Kidney epithelial cell (primary cell): ENCODE results near the gene TULP3. TPM values are rescaled to one million over a fixed set of nuclear protein-coding genes. Genes with fewer than 3 reads are reported as not detected.

ENCODE experiments used
- DNase-seq: peaks from one replicate; pipeline ENCODE4 v3.0.0-alpha.2; 2010; ENCODE audit warnings: low read depth
- H3K27me3 ChIP-seq: 2 replicates; pipeline ENCODE4 v1.6.0; 2011; ENCODE audit warnings: low read length; ENCODE audit not compliant: control insufficient read depth, insufficient read depth
- H3K36me3 ChIP-seq: 2 replicates; pipeline ENCODE4 v1.5.1; 2011; ENCODE audit warnings: low read length; ENCODE audit not compliant: control insufficient read depth, insufficient read depth
- H3K4me3 ChIP-seq: 2 replicates; pipeline ENCODE4 v1.5.1; 2011; ENCODE audit warnings: low read depth, mild to moderate bottlenecking, control low read depth, low read length
- CTCF ChIP-seq: IDR thresholded peaks from 2 replicates; pipeline ENCODE4 v1.5.1; 2011; ENCODE audit warnings: mild to moderate bottlenecking, moderate library complexity, low read length, control low read depth, inconsistent platforms; ENCODE audit not compliant: insufficient read depth, poor library complexity, severe bottlenecking
- total RNA-seq: library from RNA; depleted of rRNA; stranded (reverse); fragments of >200 nt; gene quantifications from 2 replicates; pipeline ENCODE4 v1.2.3, GENCODE V29; 2015

Gene TULP3
- total RNA-seq: 19.1 and 21.2 TPM in 2 replicates

- no peak for TF ChIP-seq CTCF
- peak; percentile 77 for DNase-seq
Observed at GRCh38 chr12:2890388-2891239, at the start of gene TULP3. Gene TULP3 (plus strand): TSS chr12:2890891. CDS start chr12:2890948, 57 bp downstream.

GRCh38 chr12:2841056-2841650, 49.5 kb upstream of the TULP3 start:
- no peak overlapping the region for H3K4me3 ChIP-seq

More at GRCh38 chr12:2890388-2891239, at the start of gene TULP3:
- peak within 1 kb of the TSS; percentile 98 for H3K4me3 ChIP-seq
- no peaks in the 10 kb centered on the region for H3K27me3 ChIP-seq
- H3K36me3 ChIP-seq: no peaks in the 10 kb centered on the region

GRCh38 chr12:2842948-2843347, 47.7 kb upstream of the TULP3 start:
- TF ChIP-seq CTCF: no peak
- no peak for DNase-seq
- H3K36me3 ChIP-seq: no peaks in the 10 kb centered on the region

More at GRCh38 chr12:2841056-2841650, 49.5 kb upstream of the TULP3 start:
- no peaks in the 10 kb centered on the region for H3K36me3 ChIP-seq
- peaks cover under 1% of the 10 kb centered on the region for H3K27me3 ChIP-seq
- TF ChIP-seq CTCF: no peak
- no peak for DNase-seq

GRCh38 chr12:2844786-2845185, 45.9 kb upstream of the TULP3 start:
- no peak for DNase-seq
- TF ChIP-seq CTCF: no peak
- Histone ChIP-seq H3K36me3 (no peaks in the 10 kb centered on the region), H3K27me3 (no peaks in the 10 kb centered on the region), H3K4me3 (no peak overlapping the region)

More at GRCh38 chr12:2842948-2843347, 47.7 kb upstream of the TULP3 start:
- H3K27me3 ChIP-seq: no peaks in the 10 kb centered on the region
- H3K4me3 ChIP-seq: no peak overlapping the region

GRCh38 chr12:2845280-2845679, 45.4 kb upstream of the TULP3 start:
- H3K36me3 ChIP-seq: no peaks in the 10 kb centered on the region
- TF ChIP-seq CTCF: no peak
- H3K4me3 ChIP-seq: no peak overlapping the region
- no peaks in the 10 kb centered on the region for H3K27me3 ChIP-seq
- DNase-seq: no peak
